HepG2 (cell line): ENCODE data around the gene DNAJC5. TPM values are rescaled to one million over a fixed set of nuclear protein-coding genes. Genes with fewer than 3 reads are reported as not detected.

Experiments used
- AFF4 ChIP-seq: sonication (generic); formaldehyde crosslinking; IDR thresholded peaks from 2 replicates; pipeline ENCODE4 v1.4.0; 2020; ENCODE audit warnings: missing genetic modification reagents
- DBP ChIP-seq: sonication (generic); formaldehyde crosslinking; IDR thresholded peaks from 2 replicates; pipeline ENCODE4 v1.4.0; 2020; ENCODE audit warnings: missing genetic modification reagents; ENCODE audit errors: not compliant biosample characterization
- HCFC1 ChIP-seq: fragments of 150-350 bp; IDR thresholded peaks from 2 replicates; pipeline ENCODE4 v1.6.1; 2014; ENCODE audit warnings: low read depth, low read length
- KLF9 ChIP-seq: IDR thresholded peaks from 2 replicates; pipeline ENCODE4 v1.6.1; 2016; ENCODE audit warnings: low read depth
- RBM22 ChIP-seq: fragments of 200-400 bp; formaldehyde crosslinking; optimal IDR thresholded peaks from 2 replicates; pipeline ENCODE3; 2017; ENCODE audit warnings: mild to moderate bottlenecking, low read length, moderate library complexity
- TARDBP ChIP-seq: sonication (generic); formaldehyde crosslinking; IDR thresholded peaks from 2 replicates; pipeline ENCODE4 v1.8.0; 2022; ENCODE audit warnings: mild to moderate bottlenecking, missing genetic modification reagents
- ZNF180 ChIP-seq: sonication (generic); formaldehyde crosslinking; IDR thresholded peaks from 2 replicates; pipeline ENCODE4 v1.4.0; 2020; ENCODE audit warnings: low read depth, missing genetic modification reagents, borderline replicate concordance
- ZNF264 ChIP-seq: sonication (generic); formaldehyde crosslinking; IDR thresholded peaks from 2 replicates; pipeline ENCODE4 v1.4.0; 2020; ENCODE audit warnings: missing genetic modification reagents
- ZNF367 ChIP-seq: sonication (generic); formaldehyde crosslinking; IDR thresholded peaks from 2 replicates; pipeline ENCODE4 v1.4.0; 2020; ENCODE audit warnings: missing genetic modification reagents, borderline replicate concordance
- ZNF430 ChIP-seq: sonication (generic); formaldehyde crosslinking; IDR thresholded peaks from 2 replicates; pipeline ENCODE4 v1.9.0; 2021; ENCODE audit warnings: mild to moderate bottlenecking, missing genetic modification reagents
- ZNF713 ChIP-seq: sonication (generic); formaldehyde crosslinking; IDR thresholded peaks from 2 replicates; pipeline ENCODE4 v1.4.0; 2020; ENCODE audit warnings: mild to moderate bottlenecking, missing genetic modification reagents
- ZNF737 ChIP-seq: sonication (generic); formaldehyde crosslinking; IDR thresholded peaks from 2 replicates; pipeline ENCODE4 v1.5.0; 2020; ENCODE audit warnings: missing genetic modification reagents, mild to moderate bottlenecking, borderline replicate concordance
- ZNF83 ChIP-seq: sonication (generic); formaldehyde crosslinking; IDR thresholded peaks from 2 replicates; pipeline ENCODE4 v1.4.0; 2020; ENCODE audit warnings: missing genetic modification reagents, mild to moderate bottlenecking, borderline replicate concordance
- polyA plus RNA-seq, 8 experiments: library from polyadenylated mRNA; depleted of rRNA in 3 of 8; stranded (reverse) in 7 of 8; unstranded in 1 of 8; fragments of >200 nt; fragmentation: Illumina TruSeq in 4 of 8; extraction: Trizol in 4 of 8; gene quantifications; 2 replicates each; pipeline versions ENCODE4 v1.2.1 to v1.2.3, GENCODE V29; 2011 to 2016; ENCODE audit warnings: low read depth in 4 of 8, missing spikeins in 1 of 8, mixed read lengths in 1 of 8; ENCODE audit not compliant: insufficient read depth in 1 of 8
- total RNA-seq, 5 experiments: library from RNA; depleted of rRNA; stranded (reverse); fragments of >200 nt; fragmentation: Illumina TruSeq; extraction: Trizol; gene quantifications; 2 replicates each; pipeline ENCODE4 v1.2.3, GENCODE V29; 2016; ENCODE audit warnings: low read depth in 1 of 5
- TF ChIP-seq, protein P1 (sequence below): sonication (generic); formaldehyde crosslinking; IDR thresholded peaks from 2 replicates; pipeline ENCODE4 v1.4.0; 2020; ENCODE audit warnings: missing genetic modification reagents
- TF ChIP-seq, protein P2 (sequence below): sonication (generic); formaldehyde crosslinking; IDR thresholded peaks from 2 replicates; pipeline ENCODE4 v1.5.0; 2020; ENCODE audit warnings: mild to moderate bottlenecking, missing genetic modification reagents

DNAJC5 gene
- total and polyA plus RNA-seq, 2 of the 13 experiments (the other 11 are each of a cell fraction or from before 2014, with no cell fraction given) = 42.8 to 64.5 TPM

DNA sequence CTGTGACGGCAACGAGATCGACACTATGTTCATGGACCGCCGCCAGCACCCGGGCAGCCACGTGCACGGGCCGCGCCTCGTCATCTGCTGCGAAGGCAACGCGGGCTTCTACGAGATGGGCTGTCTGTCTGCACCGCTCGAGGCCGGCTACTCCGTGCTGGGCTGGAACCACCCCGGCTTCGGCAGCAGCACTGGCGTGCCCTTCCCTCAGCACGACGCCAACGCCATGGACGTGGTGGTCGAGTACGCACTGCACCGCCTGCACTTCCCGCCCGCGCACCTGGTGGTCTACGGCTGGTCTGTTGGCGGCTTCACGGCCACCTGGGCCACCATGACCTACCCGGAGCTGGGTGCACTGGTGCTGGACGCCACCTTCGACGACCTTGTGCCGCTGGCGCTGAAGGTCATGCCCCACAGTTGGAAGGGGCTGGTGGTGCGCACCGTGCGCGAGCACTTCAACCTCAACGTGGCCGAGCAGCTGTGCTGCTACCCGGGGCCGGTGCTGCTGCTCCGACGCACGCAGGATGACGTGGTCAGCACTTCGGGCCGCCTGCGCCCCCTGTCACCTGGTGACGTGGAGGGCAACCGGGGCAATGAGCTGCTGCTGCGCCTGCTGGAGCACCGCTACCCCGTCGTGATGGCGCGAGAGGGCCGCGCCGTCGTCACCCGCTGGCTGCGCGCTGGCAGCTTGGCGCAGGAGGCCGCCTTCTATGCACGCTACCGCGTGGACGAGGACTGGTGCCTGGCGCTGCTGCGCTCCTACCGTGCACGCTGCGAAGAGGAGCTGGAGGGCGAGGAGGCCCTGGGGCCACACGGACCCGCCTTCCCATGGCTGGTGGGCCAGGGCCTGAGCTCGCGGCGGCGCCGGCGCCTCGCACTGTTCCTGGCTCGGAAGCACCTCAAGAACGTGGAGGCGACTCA lies 32.7 kb upstream of the DNAJC5 start (continued):
- TF ChIP-seq DBP = no peak
- no peak for TF ChIP-seq ZNF367 (CRISPR knock-in tag)
- TF ChIP-seq ZNF180 (CRISPR knock-in tag) = no peak
- TF ChIP-seq ZNF737 (CRISPR knock-in tag) = 0 out of 2 replicates have a peak, but pooled peaks have one; percentile 6
- no peak for TF ChIP-seq AFF4 (CRISPR knock-in tag)
- TF ChIP-seq TARDBP = no peak
- no peak; the same call in 1 of the 2 replicates for TF ChIP-seq ZNF83 (CRISPR knock-in tag)
- TF ChIP-seq, protein P1, sequence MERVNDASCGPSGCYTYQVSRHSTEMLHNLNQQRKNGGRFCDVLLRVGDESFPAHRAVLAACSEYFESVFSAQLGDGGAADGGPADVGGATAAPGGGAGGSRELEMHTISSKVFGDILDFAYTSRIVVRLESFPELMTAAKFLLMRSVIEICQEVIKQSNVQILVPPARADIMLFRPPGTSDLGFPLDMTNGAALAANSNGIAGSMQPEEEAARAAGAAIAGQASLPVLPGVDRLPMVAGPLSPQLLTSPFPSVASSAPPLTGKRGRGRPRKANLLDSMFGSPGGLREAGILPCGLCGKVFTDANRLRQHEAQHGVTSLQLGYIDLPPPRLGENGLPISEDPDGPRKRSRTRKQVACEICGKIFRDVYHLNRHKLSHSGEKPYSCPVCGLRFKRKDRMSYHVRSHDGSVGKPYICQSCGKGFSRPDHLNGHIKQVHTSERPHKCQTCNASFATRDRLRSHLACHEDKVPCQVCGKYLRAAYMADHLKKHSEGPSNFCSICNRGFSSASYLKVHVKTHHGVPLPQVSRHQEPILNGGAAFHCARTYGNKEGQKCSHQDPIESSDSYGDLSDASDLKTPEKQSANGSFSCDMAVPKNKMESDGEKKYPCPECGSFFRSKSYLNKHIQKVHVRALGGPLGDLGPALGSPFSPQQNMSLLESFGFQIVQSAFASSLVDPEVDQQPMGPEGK (CRISPR knock-in tag) = no peak
- no peak for TF ChIP-seq ZNF264 (CRISPR knock-in tag)
- TF ChIP-seq, protein P2, sequence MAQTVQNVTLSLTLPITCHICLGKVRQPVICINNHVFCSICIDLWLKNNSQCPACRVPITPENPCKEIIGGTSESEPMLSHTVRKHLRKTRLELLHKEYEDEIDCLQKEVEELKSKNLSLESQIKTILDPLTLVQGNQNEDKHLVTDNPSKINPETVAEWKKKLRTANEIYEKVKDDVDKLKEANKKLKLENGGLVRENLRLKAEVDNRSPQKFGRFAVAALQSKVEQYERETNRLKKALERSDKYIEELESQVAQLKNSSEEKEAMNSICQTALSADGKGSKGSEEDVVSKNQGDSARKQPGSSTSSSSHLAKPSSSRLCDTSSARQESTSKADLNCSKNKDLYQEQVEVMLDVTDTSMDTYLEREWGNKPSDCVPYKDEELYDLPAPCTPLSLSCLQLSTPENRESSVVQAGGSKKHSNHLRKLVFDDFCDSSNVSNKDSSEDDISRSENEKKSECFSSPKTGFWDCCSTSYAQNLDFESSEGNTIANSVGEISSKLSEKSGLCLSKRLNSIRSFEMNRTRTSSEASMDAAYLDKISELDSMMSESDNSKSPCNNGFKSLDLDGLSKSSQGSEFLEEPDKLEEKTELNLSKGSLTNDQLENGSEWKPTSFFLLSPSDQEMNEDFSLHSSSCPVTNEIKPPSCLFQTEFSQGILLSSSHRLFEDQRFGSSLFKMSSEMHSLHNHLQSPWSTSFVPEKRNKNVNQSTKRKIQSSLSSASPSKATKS (CRISPR knock-in tag) = no peak
- no peak for TF ChIP-seq ZNF430
- no peak for TF ChIP-seq HCFC1
- no peak for TF ChIP-seq ZNF713 (CRISPR knock-in tag)
- peak; percentile 52 for TF ChIP-seq RBM22
- no peak for TF ChIP-seq KLF9
